ENCODE data around the gene OOSP1. TPM values are rescaled to one million over a fixed set of nuclear protein-coding genes. Genes with fewer than 3 reads are reported as not detected.

Gene OOSP1
- total RNA-seq, 1 donor from 2014 or later: not detected

DNA sequence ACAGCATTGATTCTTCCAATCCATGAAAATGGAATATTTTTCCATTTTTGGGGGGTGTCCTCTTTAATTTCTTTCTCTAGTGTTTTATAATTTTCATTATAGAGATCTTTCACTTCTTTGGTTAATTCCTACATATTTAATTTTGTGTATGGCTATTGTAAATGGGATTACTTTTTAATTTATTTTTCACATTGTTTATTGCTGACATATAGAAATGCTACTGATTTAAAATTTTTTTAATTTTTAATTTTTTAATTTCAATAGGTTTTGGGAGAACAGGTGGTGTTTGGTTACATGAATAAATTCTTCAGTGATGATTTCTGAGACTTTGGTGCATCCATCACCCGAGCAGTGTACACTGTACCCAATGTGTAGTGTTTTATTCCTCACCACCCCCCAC, 52.2 kb downstream of the OOSP1 start:
- Mint-ChIP-seq H3K4me3 (no peak overlapping the region), H3K27me3 (ENCODE audit: low read depth) (peaks cover 3% of the 10 kb centered on the region), H3K36me3 (no peaks in the 10 kb centered on the region), H3K27ac (no peak overlapping the region), H3K4me1 (no peaks in the 10 kb centered on the region), H3K9me3 (peaks cover 29% of the 10 kb centered on the region)
- DNase-seq (ENCODE audit: low spot score in 2 of 2, unreplicated experiment in 2 of 2): no peak
- TF ChIP-seq, protein P1, sequence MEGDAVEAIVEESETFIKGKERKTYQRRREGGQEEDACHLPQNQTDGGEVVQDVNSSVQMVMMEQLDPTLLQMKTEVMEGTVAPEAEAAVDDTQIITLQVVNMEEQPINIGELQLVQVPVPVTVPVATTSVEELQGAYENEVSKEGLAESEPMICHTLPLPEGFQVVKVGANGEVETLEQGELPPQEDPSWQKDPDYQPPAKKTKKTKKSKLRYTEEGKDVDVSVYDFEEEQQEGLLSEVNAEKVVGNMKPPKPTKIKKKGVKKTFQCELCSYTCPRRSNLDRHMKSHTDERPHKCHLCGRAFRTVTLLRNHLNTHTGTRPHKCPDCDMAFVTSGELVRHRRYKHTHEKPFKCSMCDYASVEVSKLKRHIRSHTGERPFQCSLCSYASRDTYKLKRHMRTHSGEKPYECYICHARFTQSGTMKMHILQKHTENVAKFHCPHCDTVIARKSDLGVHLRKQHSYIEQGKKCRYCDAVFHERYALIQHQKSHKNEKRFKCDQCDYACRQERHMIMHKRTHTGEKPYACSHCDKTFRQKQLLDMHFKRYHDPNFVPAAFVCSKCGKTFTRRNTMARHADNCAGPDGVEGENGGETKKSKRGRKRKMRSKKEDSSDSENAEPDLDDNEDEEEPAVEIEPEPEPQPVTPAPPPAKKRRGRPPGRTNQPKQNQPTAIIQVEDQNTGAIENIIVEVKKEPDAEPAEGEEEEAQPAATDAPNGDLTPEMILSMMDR (IDR thresholded peaks at IDR 0.05; ENCODE audit: unreplicated experiment): no peak

DNA sequence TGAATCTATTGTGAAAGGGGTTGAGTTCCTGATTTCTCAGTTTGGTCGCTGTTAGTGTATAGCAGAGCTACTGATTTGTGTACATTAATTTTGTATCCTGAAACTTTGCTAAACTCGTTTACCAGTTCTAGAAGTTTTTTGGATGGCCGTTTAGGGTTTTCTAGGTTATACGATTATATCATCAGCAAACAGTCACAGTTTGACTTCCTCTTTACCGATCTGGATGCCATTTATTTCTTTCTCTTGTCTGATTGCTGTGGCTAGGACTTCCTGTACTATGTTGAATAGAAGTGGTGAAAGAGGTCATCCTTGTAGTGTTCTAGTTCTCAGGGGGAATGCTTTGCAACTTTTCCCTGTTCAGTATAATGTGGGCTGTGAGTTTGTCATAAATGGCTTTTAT, 54.2 kb downstream of the OOSP1 start:
- H3K27ac Mint-ChIP-seq: no peak overlapping the region
- TF ChIP-seq, protein P1 (IDR thresholded peaks at IDR 0.05; ENCODE audit: unreplicated experiment): no peak

DNA sequence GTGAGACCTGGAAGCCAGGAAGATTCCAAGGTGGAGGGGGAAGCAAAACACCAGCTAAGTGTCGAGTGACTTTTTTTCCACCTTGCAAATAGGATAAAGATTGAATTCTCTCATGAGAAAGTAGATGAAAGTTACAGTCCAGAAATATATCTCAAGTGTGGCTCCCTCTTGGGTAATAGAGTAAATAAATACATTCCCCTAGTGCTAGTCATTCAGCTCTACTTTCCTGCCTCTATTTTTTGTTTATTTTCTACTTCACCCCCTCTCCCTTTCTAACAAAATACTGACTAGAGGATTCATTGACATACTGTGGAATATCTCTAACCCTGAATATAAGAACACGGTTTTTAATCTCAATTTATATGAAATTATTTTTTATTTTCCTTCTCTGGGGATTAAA, 59.6 kb downstream of the OOSP1 start:
- H3K9me3 Mint-ChIP-seq: no peaks in the 10 kb centered on the region
- peaks cover 6% of the 10 kb centered on the region for H3K4me1 Mint-ChIP-seq
- H3K36me3 Mint-ChIP-seq: no peaks in the 10 kb centered on the region
- no peak overlapping the region for H3K27ac Mint-ChIP-seq
- H3K4me3 Mint-ChIP-seq: no peak overlapping the region
- H3K27me3 Mint-ChIP-seq (ENCODE audit: low read depth): peaks cover 8% of the 10 kb centered on the region
- TF ChIP-seq, protein P1 (IDR thresholded peaks at IDR 0.05; ENCODE audit: unreplicated experiment): no peak
- no peak for DNase-seq (ENCODE audit: low spot score in 2 of 2, unreplicated experiment in 2 of 2)

More for the DNA sequence above, 54.2 kb downstream of the OOSP1 start:
- H3K9me3 Mint-ChIP-seq: peaks cover 29% of the 10 kb centered on the region
- H3K4me3 Mint-ChIP-seq: no peak overlapping the region
- no peak for DNase-seq (ENCODE audit: low spot score in 2 of 2, unreplicated experiment in 2 of 2)
- H3K4me1 Mint-ChIP-seq: no peaks in the 10 kb centered on the region
- H3K36me3 Mint-ChIP-seq: no peaks in the 10 kb centered on the region
- H3K27me3 Mint-ChIP-seq (ENCODE audit: low read depth): peaks cover 6% of the 10 kb centered on the region

- Mint-ChIP-seq H3K27ac (no peak overlapping the region), H3K4me3 (no peak overlapping the region), H3K9me3 (no peaks in the 10 kb centered on the region), H3K4me1 (peaks cover 6% of the 10 kb centered on the region), H3K27me3 (ENCODE audit: low read depth) (peaks cover 8% of the 10 kb centered on the region), H3K36me3 (no peaks in the 10 kb centered on the region)
- DNase-seq (ENCODE audit: low spot score in 2 of 2, unreplicated experiment in 2 of 2): no peak
- TF ChIP-seq, protein P1 (IDR thresholded peaks at IDR 0.05; ENCODE audit: unreplicated experiment): no peak
Measured at GRCh38 chr11:59999691-60000090, 61.5 kb downstream of the OOSP1 start.

- TF ChIP-seq, protein P1 (IDR thresholded peaks at IDR 0.05; ENCODE audit: unreplicated experiment): no peak
- peaks cover 5% of the 10 kb centered on the region for H3K27me3 Mint-ChIP-seq (ENCODE audit: low read depth)
- no peaks in the 10 kb centered on the region for H3K36me3 Mint-ChIP-seq
- peaks cover 6% of the 10 kb centered on the region for H3K4me1 Mint-ChIP-seq
- no peak overlapping the region for H3K4me3 Mint-ChIP-seq
- H3K27ac Mint-ChIP-seq: no peak overlapping the region
- H3K9me3 Mint-ChIP-seq: no peaks in the 10 kb centered on the region
- no peak for DNase-seq (ENCODE audit: low spot score in 2 of 2, unreplicated experiment in 2 of 2)
Measured at GRCh38 chr11:60003729-60004128, 65.5 kb downstream of the OOSP1 start.

- peaks cover 7% of the 10 kb centered on the region for H3K27me3 Mint-ChIP-seq (ENCODE audit: low read depth)
- no peaks in the 10 kb centered on the region for H3K36me3 Mint-ChIP-seq
- TF ChIP-seq, protein P1 (IDR thresholded peaks at IDR 0.05; ENCODE audit: unreplicated experiment): no peak
- DNase-seq (ENCODE audit: low spot score in 2 of 2, unreplicated experiment in 2 of 2): no peak
- H3K4me1 Mint-ChIP-seq: no peaks in the 10 kb centered on the region
- H3K27ac Mint-ChIP-seq: no peak overlapping the region
- no peak overlapping the region for H3K4me3 Mint-ChIP-seq
- H3K9me3 Mint-ChIP-seq: peaks cover 4% of the 10 kb centered on the region
Measured at GRCh38 chr11:60005360-60005759, 67.1 kb downstream of the OOSP1 start.

All from mesothelial cell of epicardium (in vitro differentiated cells).